GM23248 (cell line): ENCODE results near the gene CHRNB4. TPM values are rescaled to one million over a fixed set of nuclear protein-coding genes. Genes with fewer than 3 reads are reported as not detected.

Experiments
- DNase-seq: peaks from one replicate; pipeline ENCODE4 v3.0.0-alpha.2; 2015
- H2AFZ ChIP-seq: fragments of 200-600 bp; sonication (generic); 2 replicates; pipeline ENCODE4 v1.6.1; 2016; ENCODE audit warnings: antibody characterized with exemption
- H3F3A ChIP-seq: fragments of 200-600 bp; sonication (generic); 2 replicates; pipeline ENCODE4 v1.6.1; 2016; ENCODE audit warnings: mild to moderate bottlenecking, antibody characterized with exemption, mixed run types; ENCODE audit not compliant: insufficient read depth
- H3K27ac ChIP-seq: fragments of 200-600 bp; sonication (generic); 2 replicates; pipeline ENCODE4 v1.5.1; 2016; ENCODE audit warnings: mild to moderate bottlenecking
- H3K27me3 ChIP-seq: fragments of 200-600 bp; sonication (generic); replicated peaks from 2 replicates; pipeline ENCODE4 v1.6.1; 2016; ENCODE audit warnings: mild to moderate bottlenecking; ENCODE audit not compliant: insufficient read depth
- H3K36me3 ChIP-seq: fragments of 200-600 bp; sonication (generic); 2 replicates; pipeline ENCODE4 v1.6.1; 2016; ENCODE audit warnings: low read depth, mild to moderate bottlenecking
- H3K4me1 ChIP-seq: fragments of 200-600 bp; sonication (generic); 2 replicates; pipeline ENCODE4 v1.6.1; 2016; ENCODE audit warnings: mild to moderate bottlenecking; ENCODE audit not compliant: insufficient read depth
- H3K4me2 ChIP-seq: fragments of 200-600 bp; sonication (generic); one replicate; pipeline ENCODE4 v1.6.1; 2016; ENCODE audit warnings: mild to moderate bottlenecking; ENCODE audit not compliant: unreplicated experiment
- H3K4me3 ChIP-seq: fragments of 200-600 bp; sonication (generic); 2 replicates; pipeline ENCODE4 v1.5.1; 2016; ENCODE audit warnings: mild to moderate bottlenecking
- H3K79me2 ChIP-seq: fragments of 200-600 bp; sonication (generic); 2 replicates; pipeline ENCODE4 v1.6.1; 2016; ENCODE audit warnings: mild to moderate bottlenecking; ENCODE audit not compliant: insufficient read depth
- H3K9ac ChIP-seq: fragments of 200-600 bp; sonication (generic); 2 replicates; pipeline ENCODE4 v1.6.1; 2016; ENCODE audit warnings: mild to moderate bottlenecking
- H3K9me2 ChIP-seq: fragments of 200-600 bp; sonication (generic); 2 replicates; pipeline ENCODE4 v1.6.1; 2016; ENCODE audit warnings: mixed run types, mild to moderate bottlenecking, moderate library complexity; ENCODE audit not compliant: insufficient read depth
- H3K9me3 ChIP-seq: fragments of 200-600 bp; sonication (generic); one replicate; pipeline ENCODE4 v1.6.1; 2017; ENCODE audit warnings: low read depth
- H4K20me1 ChIP-seq: fragments of 200-600 bp; sonication (generic); 2 replicates; pipeline ENCODE4 v1.6.0; 2016; ENCODE audit not compliant: insufficient read depth
- EZH2 ChIP-seq: fragments of 200-600 bp; sonication (generic); IDR thresholded peaks from 2 replicates; pipeline ENCODE4 v1.6.1; 2018; ENCODE audit warnings: antibody characterized with exemption, mild to moderate bottlenecking; ENCODE audit not compliant: insufficient read depth, poor library complexity, severe bottlenecking
- EZH2phosphoT487 ChIP-seq: fragments of 200-600 bp; sonication (generic); IDR thresholded peaks from 2 replicates; pipeline ENCODE4 v1.6.1; 2018; ENCODE audit warnings: antibody characterized with exemption, moderate library complexity, mild to moderate bottlenecking, low read depth; ENCODE audit not compliant: insufficient read depth
- WGBS, 2 experiments: methylation state at CpG; one replicate each; pipeline ENCODE4 v1.1.6; 2015 to 2017; ENCODE audit warnings: low lambda C conversion rate in 2 of 2, low coverage in 1 of 2; ENCODE audit errors: missing lambda C conversion rate in 2 of 2; 5-methylcytosine and 5-hydroxymethylcytosine counted together
- in situ Hi-C: fragments of 300-500 bp; cut with MboI; formaldehyde crosslinking; loops from 2 replicates; pipeline ENCODE4 v1.15.0; 2020
- polyA plus RNA-seq: library from polyadenylated mRNA; unstranded; fragments of >200 nt; fragmentation: Nextera tagmentation; extraction: Ambion mirVana; gene quantifications from 2 replicates; pipeline ENCODE4 v1.2.1, GENCODE V29; 2016
- total RNA-seq: library from RNA; depleted of rRNA; stranded (reverse); fragments of >200 nt; shearing (Covaris generic); gene quantifications from 2 replicates; pipeline ENCODE4 v1.2.3, GENCODE V29; 2014

Gene CHRNB4
- total and polyA plus RNA-seq, 2 experiments from 2014 or later, result not detected

DNA sequence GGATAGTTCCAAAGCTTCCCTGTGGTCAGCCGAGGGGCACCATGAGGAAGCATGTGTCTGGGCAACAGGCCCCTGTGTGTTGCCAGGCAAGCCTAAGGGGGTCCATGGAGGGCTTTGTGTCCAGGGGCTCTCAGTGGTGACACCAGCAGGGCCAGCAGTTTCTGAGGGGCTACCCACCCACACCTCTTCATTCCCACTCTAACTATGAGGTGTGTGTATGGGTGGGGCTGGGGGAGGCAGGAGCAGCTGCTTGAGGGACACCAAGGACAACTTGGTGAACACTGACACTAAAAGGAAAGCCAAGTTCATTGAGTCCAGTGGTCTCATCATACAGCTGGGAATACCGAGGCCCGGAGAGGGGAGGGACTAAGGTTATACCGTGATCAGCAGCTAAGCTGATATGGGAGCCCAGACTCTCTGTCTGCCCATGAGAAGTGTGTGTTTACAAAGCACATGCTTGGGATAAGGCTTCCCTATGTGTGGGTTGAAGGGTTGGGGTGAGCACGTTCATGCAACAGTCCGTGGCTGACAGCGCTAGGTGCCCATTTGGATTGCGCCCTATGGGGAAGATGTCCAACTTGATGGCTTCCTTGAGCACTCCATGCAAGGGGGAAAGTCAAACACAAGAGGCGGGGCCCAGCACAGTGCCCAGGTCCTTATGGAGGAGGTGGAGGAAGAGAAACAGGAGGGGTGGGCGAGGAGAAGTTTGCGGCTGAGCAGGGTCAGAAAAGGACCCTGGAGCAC lies 34.8 kb upstream of the CHRNB4 start:
- no peak overlapping the region for H2AFZ ChIP-seq
- in situ Hi-C loops, result no loop called here
- H3K4me2 ChIP-seq, result no peak overlapping the region
- H3K9ac ChIP-seq, result no peak overlapping the region
- WGBS, 2 experiments, result 70 to 73% methylated on average over 11 of the region's 11 CpGs
- TF ChIP-seq EZH2phosphoT487 (no peak), EZH2 (no peak)
- H3K27me3 ChIP-seq, result no peaks in the 10 kb centered on the region
- no peaks in the 10 kb centered on the region for H3K9me2 ChIP-seq
- H3K4me1 ChIP-seq, result no peaks in the 10 kb centered on the region
- no peaks in the 10 kb centered on the region for H4K20me1 ChIP-seq
- no peak overlapping the region for H3K4me3 ChIP-seq
- no peaks in the 10 kb centered on the region for H3F3A ChIP-seq
- no peaks in the 10 kb centered on the region for H3K36me3 ChIP-seq
- H3K9me3 ChIP-seq, result no peaks in the 10 kb centered on the region
- no peaks in the 10 kb centered on the region for H3K79me2 ChIP-seq
- DNase-seq, result no peak
- no peak overlapping the region for H3K27ac ChIP-seq

GRCh38 chr15:78675206-78675605 lies 34.2 kb upstream of the CHRNB4 start:
- no peaks in the 10 kb centered on the region for H3K4me1 ChIP-seq
- no peak overlapping the region for H2AFZ ChIP-seq
- H3K79me2 ChIP-seq, result no peaks in the 10 kb centered on the region
- TF ChIP-seq EZH2 (no peak), EZH2phosphoT487 (no peak)
- 0 out of 2 replicates have a peak, but pooled peaks cover under 1% of the 10 kb centered on the region for H3K27me3 ChIP-seq
- no peaks in the 10 kb centered on the region for H4K20me1 ChIP-seq
- H3K27ac ChIP-seq, result no peak overlapping the region
- H3K4me2 ChIP-seq, result no peak overlapping the region
- H3K9ac ChIP-seq, result no peak overlapping the region
- no peak overlapping the region for H3K4me3 ChIP-seq
- H3K9me3 ChIP-seq, result no peaks in the 10 kb centered on the region
- 67 to 68% methylated on average over 4 of the region's 4 CpGs for WGBS, 2 experiments
- in situ Hi-C loops, result no loop called here
- DNase-seq, result no peak
- H3F3A ChIP-seq, result no peaks in the 10 kb centered on the region
- H3K36me3 ChIP-seq, result no peaks in the 10 kb centered on the region
- H3K9me2 ChIP-seq, result no peaks in the 10 kb centered on the region

- Histone ChIP-seq H3K27me3 (peaks cover 12% of the 10 kb centered on the region; the same call in 1 of the 2 replicates), H3K4me2 (no peak overlapping the region), H3K9me2 (no peaks in the 10 kb centered on the region), H3K4me1 (no peaks in the 10 kb centered on the region), H3K9me3 (no peaks in the 10 kb centered on the region), H3K27ac (no peak overlapping the region), H3K9ac (no peak overlapping the region), H3K36me3 (no peaks in the 10 kb centered on the region), H3F3A (no peaks in the 10 kb centered on the region), H4K20me1 (no peaks in the 10 kb centered on the region), H2AFZ (no peak overlapping the region), H3K79me2 (no peaks in the 10 kb centered on the region), H3K4me3 (no peak overlapping the region)
- DNase-seq, result no peak
- TF ChIP-seq EZH2 (no peak), EZH2phosphoT487 (no peak)
- 45 to 49% methylated on average over 2 to 3 of the region's 3 CpGs for WGBS, 2 experiments
- in situ Hi-C loops, result no loop called here
These were observed 33.0 kb upstream of the CHRNB4 start for GRCh38 chr15:78673917-78674444.

DNA sequence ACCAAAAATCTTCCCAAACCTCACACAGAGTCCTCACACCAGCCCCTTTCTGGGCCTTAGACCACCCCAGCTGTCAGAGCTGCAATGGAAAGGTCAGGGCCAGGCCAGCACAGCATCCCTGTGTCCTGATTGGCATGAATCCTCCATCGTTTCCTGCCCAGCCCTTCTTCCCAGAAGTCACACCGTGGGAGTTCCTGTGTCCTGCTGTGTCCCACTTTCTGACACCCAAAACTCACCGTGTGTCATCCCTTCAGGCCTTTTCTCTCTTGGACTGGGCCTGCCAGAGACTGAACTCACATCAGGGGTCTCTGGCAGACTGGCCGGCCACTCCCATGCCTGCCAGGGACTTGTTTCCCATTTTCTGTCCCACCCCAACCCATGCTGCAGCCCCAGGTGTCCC lies 32.5 kb upstream of the CHRNB4 start:
- Histone ChIP-seq H3F3A (no peaks in the 10 kb centered on the region), H4K20me1 (no peaks in the 10 kb centered on the region), H3K4me1 (no peaks in the 10 kb centered on the region), H3K36me3 (no peaks in the 10 kb centered on the region), H3K9me3 (no peaks in the 10 kb centered on the region), H3K27me3 (peaks cover 18% of the 10 kb centered on the region; the same call in 1 of the 2 replicates), H3K9ac (no peak overlapping the region), H3K4me2 (no peak overlapping the region), H3K4me3 (no peak overlapping the region), H3K79me2 (no peaks in the 10 kb centered on the region), H2AFZ (no peak overlapping the region), H3K9me2 (no peaks in the 10 kb centered on the region), H3K27ac (no peak overlapping the region)
- DNase-seq, result no peak
- no peak for TF ChIP-seq EZH2
- TF ChIP-seq EZH2phosphoT487, result no peak
- in situ Hi-C loops, result no loop called here
- 31 to 39% methylated on average over 4 of the region's 4 CpGs for WGBS, 2 experiments
